Stimulated activated naive CD4-positive, alpha-beta T cell (primary cell): ENCODE measurements around the gene TMEM158.
A peak's percentile ranks its signal among the peaks of the same experiment; 100 is the strongest.

ENCODE experiments used
- DNase-seq, 6 experiments: peaks; one replicate each; lab custom pipeline; 2025; lab: John Stamatoyannopoulos, UW

The TMEM158 gene

DNA sequence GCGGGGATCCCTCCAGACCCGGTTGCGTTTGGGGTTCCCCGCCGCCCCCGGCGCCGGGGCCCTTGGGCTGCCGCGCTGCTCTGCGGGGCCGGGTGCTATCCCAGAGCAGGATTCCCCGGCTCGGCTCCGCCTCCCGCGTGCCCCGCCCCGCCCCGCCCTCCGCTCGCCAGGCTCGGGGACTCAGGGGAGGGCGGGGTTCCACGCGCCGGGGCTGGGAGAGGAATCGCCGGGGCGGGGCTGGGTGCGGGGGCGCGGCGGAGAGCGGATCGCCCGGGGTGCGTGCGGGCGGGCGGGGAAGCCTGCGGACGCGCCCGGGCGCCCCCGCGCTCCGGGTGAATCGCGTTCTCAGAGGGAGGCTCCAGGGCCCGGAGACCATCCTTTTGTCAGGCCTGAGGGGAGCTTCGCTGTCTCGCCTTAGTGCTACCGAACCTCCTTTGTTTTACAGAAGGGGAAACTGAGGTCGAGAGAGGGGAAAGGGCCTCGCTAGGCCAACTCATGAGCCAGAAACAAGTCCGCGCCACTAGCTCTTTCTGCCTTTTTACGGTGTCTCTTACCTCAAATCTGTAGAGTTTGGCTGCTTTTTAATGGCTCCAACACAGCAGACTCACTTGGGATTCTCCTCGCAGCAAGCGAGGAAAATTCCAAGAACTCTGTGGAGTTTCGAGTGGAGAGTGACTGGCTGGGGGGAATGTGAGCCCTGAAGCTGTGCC is at the start of gene TMEM158:
Gene TMEM158 (minus strand): TSS at position 82 of the 710 bp plus-strand sequence. CDS start 260 bp downstream, outside the sequence.
- DNase-seq = peak; percentile 12 to 75 (median 52)

DNA sequence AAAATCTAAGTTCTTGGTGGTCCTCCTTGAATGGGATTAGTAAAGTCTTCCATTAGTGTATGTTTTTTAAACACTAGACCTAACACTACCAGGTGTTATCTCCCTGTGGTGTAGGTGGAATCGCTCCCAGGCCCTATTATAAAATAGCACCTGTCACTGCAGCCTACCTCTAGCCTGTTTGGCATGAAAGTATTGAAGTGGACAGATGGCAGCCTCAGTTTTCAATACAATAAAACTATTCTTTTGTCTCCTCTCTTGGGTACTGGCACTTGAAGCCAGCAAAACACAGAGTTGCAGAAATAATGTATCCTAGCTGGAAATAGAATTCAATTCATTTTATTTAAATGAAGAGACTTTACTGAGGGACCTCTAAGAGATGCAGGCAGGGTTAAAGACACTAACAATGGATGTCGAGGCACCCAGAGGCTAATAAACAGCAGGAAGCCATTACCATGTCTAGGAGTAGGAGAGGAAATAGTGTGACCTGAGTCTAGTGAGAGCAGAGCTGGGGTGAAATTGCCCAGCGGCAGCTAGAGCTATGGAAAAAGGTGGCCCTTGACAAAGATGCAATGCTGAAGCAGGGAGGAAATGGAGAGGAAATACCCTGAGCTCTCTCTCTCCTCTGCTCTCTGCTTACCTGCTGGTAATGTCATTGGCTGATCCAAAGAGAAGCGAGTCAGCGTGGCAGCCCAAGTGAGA is 49.1 kb upstream of the TMEM158 start:
- DNase-seq = no peak

DNA sequence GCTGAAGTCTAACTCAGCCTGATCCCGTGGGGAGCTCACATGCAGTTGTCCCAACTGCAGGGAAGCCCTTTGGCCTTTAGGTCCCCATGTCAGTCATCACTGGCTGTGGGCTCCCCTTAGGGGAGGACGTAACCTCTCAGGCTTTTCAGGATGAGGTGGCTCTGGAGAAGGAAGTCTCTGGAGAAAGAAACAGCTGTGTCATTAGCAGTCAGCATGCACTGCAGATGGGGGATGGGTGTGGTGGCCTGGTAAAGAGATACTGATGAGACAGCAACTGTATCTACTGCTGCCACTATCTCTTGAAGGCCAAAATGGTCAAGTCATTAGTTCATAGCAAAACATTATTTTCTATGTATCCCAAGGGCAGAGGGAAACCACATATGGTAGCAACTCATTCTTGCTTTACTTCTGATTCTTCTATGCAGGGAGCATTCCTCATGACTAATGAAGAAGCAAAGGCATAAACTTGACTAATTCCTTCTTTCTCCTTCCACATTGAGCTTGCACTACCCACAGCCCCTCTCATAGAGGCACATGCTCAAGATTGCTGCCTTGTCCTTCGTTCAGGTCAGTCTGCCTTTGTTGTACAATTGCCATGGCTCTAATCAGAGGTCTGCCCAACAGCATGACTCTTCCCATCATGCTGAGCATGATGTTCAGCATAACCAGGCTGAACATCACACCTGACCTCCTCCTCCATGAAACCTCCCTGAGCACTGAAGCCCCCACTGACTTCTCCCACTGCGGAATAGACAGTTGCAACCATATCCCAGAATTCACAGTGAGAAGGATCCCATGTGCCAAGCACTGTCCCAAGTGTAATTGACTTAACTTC is 47.8 kb upstream of the TMEM158 start:
- no peak for DNase-seq

DNA sequence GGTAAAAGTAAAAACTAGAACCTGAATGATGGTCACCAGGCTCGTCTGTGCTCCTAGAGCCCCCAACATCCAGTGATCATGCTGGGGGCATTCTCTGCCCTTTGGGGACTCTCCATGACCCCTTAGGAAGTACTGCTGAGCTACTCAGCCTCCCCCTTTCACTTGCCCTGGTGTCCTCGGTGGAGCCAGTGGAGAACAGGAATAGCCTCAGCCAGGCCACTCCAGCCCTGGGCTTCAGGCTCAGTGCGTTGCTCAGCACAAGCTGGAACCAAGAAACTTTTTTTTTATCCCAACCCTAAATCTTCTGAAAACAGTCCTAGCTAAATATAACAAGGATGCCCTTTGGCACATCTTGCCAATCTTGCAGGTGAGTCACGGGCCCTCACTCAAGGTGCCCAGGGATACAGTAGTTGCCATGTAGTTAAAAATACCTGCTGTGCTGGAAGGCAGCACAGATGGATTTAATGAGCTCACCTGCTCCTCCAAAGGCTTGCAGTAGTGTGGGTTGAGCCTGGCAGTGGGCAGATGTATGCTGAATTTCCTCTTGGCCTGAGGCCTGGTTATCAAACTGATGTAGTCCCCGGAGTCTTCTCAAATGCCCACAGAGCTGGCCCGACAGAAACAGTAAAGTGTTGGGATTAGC is 46.9 kb upstream of the TMEM158 start:
- no peak for DNase-seq

DNA sequence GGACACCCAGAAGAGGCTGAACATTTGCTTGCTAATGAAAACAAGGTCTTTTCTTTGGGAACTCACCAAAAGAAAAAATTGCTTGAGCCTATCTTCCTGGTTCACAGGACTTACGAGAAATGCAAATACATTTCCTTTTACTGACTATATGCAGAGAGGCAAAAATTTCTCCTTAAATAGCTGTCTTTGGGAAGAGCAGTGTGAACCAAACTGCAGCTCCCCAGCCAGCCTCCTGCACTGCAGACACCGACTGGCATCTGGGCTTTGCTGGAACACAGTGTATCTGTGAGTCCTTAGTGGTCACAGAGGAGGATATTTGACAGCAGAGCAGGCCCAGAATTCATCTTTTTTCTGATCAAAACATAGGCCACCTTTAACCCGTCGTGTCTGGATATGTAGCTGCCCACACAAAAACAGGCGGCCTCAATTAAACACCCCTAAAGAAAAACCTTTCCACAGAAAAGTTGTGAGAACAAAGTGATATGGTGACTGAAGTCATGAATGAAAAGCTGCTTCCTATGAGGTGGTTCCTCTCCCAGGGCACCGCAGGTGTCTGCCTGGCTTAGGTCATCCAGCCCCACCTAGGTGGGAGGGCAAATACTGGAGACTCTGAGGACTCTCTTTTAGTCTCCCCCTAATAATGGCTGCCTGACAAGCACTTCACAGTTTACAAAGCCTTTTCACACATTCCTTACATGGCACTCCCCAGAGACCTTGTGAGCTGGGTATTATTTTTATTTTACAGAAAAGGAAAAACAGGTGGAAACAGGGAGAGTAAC is 46.1 kb upstream of the TMEM158 start:
- DNase-seq = no peak

DNA sequence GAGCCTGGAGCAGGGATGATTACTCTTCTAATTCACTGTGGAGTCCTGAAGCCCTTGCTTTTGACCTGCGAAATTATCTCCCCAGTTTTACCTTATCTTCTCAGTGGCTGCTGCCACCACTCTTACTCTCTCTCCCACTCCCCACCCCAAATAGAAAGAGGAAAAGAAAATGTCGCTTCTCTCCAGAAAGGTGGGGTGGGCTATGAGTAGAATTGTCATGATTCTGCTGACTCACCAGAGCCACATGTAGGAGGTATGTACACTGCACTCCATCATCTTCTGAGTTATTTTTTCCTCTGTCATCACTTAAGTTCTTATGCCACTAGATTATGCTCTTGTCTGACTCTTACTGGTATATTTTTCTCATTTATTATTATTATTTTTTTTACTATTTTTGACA is 43.9 kb upstream of the TMEM158 start:
- no peak for DNase-seq

DNA sequence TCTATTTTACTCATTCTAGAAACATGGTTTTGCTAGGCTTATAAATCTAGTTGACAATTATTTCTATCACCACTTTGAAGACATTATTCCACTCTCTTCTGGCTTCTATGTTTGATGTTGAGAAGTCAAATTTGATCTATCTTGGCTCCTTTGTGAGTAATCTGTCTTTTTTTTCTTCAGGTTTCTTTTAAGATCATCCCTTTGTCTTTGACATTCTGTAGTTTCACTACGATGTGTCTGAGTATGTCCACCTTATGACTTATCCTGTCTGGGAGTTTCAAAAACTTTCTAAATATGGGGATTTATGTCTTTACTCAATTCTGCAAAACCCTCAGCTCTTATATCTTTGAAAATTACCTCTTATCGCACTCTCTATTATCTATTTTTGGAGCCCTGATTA is 41.0 kb upstream of the TMEM158 start:
- no peak for DNase-seq

DNA sequence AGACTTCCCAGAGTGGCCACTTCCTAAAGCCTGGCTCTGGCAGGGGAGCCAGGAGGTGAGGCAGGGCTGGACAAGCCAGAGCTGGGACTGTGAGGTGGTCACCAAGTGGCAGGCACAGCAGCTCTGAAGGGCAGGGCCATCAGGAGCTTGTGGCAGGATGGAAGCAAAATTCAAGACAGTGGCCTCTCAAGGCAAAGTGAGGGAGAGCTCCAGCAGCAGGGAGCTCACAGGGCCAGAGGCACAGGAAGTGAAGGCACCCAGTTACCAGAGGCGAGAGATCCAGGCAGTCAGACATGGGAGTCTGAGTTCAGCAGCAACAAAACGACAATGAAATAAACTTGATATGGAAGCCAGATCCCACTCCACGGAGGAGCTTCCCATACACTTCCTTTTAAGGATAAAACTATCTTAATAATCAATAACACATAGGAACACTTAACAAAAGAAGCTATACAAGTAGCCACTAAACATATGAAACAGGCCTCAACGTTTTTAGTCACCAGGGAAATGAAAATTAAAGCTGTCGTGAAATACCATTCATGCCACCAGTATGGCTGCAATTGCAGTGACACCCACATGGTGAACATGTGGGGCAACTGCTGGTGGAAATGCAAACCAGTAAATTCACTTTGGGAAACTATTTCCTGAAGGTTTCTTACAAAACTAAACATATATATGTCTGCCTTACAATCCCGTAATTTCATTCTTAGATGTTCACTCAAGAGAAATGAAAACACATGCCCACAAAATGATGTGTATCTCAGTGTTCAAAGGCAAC is 35.4 kb upstream of the TMEM158 start:
- DNase-seq = no peak

DNA sequence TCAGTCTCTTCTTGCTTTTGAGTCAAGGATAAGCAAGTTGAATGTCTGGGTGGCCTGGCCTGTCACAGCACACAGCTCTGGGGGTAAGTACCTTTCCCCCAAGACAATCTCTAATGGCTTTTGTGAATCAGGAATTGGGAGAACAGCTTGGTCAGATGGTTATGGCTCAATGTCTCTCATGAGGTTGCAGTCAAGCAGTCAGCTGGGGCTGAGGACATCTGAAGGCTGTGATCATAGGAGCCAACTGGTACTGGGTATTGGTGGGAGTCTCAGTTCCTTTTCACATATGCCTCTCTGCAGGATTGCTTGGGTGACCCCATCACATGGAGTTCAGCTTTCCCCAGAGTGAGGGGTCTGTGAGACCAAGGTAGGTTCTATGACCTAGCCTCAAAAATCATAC is 33.0 kb upstream of the TMEM158 start:
- no peak for DNase-seq

DNA sequence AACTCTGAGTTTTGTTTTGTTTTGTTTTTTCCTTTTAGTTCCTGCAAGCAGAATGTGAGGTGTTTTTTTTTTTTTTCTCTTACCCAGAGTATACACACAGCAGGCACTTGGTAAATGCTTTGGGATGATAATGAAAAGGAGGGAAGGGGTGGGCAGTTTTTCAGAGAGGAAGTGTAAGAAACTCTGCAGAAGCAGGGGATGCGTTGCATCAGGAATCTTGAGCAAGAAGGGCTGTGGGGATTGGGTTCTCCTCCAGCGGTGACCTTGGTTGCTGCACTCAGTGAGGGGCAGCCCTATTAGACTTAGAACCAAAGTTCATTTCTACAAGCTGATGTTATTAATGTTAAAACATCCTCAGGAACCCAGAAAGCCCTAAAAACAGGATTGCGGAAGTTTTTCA is 32.2 kb upstream of the TMEM158 start:
- no peak for DNase-seq

DNA sequence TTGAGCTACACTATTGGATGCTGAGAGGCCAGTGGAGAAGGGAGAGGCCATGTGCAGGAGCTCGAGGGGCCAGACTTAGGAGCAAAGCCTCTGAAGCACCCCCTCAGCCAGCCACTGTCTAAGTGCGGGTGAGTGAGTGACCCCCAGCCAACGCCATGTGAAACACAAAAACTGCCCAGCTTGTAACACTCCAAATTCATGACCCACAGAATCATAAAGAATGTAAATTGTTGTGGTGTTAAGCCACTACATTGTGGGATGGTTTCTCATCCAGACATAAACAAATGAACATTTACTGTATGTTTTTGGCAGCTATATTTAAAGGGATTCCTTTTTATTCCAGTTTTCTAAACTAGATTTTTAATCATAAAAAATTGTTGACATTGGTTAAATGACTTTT is 27.2 kb upstream of the TMEM158 start:
- DNase-seq = no peak

DNA sequence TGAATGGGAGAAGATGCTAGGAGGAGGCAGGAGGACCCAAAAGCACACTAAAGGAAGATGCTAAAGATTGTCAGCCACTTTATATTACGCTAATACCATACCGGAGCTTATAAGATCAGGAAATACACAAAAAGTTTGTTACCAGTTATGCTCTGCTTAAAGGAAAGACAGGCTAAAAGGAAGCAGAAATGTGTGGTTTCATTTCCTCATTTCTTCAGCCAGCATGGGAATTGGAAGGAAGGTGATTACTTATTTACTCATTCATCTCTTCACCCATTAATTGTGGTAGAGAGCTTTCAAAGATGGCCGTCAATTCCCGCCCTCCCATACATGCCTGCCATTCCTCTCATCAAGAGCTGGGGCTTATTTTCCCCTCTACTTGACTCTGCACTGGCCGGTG is 26.7 kb upstream of the TMEM158 start:
- DNase-seq = no peak

DNA sequence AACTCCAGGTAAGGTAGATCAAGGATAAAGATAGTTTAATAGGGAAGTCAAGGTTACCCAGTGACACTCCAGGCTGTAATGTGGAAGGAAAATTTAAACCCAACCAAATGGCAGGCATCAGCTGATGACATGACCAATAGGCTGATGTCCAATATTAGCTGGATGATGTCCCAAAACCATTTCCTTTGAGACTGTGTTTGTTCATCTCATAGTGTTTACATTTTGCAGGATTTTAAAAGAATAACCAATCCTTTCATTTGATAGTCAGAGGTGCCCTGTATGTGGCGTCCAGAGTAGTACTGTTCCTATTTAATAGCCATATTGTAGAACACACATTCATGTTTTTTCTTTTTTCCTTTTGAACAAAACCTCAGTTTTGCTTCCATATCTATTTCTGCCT is 23.3 kb upstream of the TMEM158 start:
- DNase-seq = no peak

DNA sequence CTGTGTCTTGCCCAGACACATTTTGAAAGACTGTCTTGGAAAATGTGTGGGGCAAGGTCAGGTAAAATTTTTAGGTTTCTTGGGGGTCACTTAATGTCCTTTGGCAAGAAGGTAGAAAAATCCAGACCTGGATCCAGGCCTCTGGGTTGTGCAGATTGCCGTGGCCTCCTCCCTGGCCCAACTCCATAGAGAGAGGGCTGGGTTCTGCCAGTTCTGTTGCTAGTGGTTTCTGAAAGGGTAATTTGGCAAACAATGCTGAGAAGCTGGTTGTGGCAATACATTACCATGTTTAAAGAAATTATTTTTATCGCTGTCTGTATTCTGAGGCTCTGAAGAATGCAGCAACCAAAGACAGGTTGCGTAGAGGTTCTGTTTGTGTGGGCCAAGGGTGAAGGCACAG is 20.2 kb upstream of the TMEM158 start:
- DNase-seq = no peak

DNA sequence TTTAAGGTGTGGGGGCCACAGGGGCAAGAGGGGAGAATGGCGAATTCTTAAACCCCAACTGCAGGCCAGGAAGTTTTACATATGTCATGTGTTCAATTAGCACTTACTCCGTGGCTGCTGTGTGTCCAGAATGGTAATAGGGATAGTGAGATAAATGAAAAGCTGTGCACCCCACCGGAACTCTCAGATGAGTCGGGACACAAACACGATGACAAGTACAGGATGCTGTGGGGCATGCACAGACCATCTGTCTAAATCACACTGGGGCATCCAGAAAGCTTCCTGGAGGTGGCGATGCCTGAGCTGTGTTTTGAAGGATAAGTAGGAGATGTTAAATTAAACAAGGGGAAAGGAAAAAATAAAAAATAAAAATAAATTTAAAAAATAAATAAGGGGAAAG is 18.3 kb upstream of the TMEM158 start:
- DNase-seq = no peak

DNA sequence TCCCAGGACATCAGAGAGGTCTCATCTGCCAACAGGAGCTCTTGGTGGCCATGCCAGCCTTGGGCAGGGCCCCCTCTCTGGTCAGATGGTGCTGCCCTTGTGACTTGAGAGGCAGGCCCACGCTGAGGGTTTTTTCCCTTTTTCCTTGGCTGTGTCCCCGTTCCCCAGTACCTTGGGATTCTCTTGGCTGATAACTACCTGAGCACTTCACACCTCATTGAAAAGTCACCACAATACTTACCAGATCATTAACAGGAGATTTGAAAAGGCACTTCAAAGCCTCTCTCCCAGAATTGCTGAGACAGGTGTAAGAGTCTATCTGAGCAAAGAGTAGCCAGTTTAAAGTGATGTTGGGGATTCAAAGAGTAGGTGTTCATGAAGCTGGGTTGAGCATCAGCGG is 15.1 kb upstream of the TMEM158 start:
- no peak for DNase-seq

DNA sequence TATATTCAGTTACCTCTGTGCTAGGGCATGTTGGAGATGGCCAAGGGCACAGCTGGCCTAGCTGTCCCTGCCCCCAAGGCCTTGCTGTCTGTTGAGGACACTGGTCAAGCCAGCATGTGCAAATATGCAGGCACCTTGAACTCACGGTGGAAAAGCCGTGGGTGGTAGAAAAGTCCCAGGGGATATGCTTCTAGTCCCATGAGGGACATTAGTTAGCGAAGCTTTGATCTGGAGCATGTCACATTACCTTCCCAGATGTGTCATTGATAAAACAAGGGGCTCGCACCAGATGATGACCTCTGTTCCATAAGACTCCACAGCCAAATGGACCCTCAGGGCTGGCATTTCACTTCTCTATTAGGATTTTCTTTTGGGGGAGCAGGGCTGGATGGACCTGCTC is 14.2 kb upstream of the TMEM158 start:
- no peak for DNase-seq

DNA sequence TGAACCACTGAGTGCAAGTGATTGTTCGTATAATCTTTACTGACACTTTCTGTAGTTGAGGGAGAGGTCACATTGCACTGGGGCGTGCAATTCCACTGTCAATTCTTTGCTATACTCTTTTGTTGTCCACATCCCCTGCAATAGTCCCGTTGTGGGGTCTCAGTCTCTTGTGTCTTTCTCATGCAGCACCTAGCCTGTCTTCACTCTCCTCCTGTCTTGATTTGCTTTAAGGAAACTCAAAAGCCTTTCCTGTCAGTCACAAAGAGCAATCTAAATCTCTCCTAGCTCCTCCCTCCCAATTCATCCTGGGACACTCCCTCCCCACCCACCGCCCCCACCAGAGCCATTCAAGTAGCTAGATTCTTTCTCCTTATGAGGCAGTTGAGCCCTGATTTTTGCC is 13.2 kb upstream of the TMEM158 start:
- no peak for DNase-seq

DNA sequence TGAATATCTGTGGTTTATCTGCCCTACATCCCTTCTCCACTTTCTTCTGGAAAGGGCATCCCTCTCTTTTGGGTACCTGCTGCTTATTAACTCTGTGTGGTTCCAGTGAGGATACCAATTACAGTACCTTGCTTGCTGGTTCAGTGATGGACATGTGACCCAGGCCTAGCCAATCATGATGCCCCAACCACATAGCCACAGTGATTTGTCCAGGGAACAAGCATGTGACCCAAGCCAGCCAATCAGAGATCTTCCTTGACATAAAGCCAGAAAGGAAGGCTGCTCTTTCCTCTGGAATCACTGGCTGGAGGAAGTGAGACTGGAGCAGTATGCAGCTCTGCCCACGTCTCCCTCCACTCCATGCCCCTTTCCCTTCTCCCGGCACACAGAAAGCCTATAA is 10.9 kb upstream of the TMEM158 start:
- no peak for DNase-seq

DNA sequence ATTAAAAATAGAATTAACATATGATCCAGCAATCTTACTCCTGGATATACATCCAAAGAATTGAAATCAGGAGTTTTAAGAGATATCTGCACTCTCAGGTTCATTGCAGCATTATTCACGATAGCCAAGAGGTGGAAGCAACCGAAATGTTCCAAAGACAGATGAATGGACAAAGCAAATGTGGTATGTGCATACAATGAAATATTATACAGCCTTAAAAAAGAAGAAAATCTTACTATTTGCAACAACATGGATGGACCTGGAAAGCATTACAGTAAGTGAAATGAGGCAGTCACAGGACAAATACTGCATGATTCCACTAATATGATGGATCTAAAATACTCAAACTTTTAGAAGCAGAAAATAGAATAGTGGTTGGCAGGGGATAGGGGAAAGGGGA is 9.3 kb upstream of the TMEM158 start:
- no peak for DNase-seq

DNA sequence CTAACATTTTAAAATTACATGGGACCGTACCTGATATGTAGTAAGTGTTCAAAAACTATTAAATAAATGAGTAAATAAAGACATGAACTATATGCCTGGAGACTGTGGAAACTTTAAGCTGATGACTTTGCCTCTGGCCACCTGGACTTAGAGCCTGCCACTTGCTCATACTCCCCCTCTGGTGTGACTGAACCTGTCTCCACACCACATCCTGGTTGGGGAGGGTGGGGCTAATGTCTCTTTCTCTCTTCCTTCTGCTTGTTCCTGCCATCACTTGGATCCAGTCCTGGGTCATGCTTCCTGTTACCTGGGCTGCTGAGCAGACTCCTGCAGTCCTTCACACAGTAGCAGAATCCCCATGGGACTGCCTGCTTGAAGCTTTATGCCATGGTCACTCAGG is 8.2 kb upstream of the TMEM158 start:
- DNase-seq = no peak
